ENCODE measurements around the gene ANKRD33B.

The ANKRD33B gene

DNA sequence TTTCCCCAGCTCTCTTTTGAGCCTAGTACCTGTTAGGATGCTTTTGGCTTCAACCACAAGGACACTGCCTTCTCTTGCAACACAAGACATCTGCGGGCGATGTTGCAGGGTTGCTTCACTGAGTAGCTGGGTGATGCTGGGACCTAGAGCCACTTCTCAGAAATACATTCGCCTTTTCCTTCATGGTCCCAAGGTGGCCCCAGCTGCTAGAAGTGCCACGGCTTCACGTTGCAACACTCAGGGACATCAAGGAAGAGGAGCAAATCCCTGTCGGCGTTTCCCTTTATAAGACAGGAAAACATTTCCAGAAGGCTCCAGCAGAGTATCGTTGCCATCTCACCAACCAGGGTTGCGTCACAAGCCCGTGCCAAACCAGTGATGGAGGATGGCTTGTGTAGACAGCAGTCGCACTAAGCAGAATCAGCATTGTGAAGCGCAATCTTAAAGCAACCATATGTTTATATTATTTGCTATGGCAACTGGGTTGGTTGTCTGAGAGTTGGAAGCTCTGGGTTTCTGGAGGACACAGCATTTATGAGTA is 62.7 kb downstream of the ANKRD33B start:
- TF ChIP-seq, protein P1, sequence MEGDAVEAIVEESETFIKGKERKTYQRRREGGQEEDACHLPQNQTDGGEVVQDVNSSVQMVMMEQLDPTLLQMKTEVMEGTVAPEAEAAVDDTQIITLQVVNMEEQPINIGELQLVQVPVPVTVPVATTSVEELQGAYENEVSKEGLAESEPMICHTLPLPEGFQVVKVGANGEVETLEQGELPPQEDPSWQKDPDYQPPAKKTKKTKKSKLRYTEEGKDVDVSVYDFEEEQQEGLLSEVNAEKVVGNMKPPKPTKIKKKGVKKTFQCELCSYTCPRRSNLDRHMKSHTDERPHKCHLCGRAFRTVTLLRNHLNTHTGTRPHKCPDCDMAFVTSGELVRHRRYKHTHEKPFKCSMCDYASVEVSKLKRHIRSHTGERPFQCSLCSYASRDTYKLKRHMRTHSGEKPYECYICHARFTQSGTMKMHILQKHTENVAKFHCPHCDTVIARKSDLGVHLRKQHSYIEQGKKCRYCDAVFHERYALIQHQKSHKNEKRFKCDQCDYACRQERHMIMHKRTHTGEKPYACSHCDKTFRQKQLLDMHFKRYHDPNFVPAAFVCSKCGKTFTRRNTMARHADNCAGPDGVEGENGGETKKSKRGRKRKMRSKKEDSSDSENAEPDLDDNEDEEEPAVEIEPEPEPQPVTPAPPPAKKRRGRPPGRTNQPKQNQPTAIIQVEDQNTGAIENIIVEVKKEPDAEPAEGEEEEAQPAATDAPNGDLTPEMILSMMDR (IDR thresholded peaks at IDR 0.05), result no peak

DNA sequence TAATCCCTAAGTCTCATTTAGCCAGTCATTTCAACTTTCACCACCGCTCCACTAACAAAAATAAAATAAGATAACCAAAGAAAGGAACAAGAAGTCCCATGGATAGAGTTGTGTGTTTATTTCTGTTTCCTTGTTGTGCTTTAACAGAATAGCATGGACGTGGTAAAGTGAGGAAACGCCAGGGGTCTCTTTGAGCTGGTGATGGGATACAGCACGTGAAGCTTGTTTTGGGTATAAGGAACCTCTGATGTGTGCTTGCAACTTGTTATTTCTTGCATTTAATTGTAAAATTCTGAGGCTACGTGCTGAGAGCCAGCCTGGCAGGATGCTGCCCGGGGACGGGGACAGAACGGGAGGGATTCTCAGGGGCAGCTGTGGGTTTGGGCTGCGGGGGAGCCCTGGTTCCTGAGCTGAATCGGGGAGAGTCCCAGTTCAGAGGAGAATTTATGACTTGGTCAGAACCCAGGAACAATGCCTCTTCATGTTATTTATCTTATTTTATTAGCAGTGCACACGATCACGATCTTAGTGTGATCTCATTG is 63.4 kb downstream of the ANKRD33B start:
- TF ChIP-seq, protein P1 (IDR thresholded peaks at IDR 0.05), result no peak

DNA sequence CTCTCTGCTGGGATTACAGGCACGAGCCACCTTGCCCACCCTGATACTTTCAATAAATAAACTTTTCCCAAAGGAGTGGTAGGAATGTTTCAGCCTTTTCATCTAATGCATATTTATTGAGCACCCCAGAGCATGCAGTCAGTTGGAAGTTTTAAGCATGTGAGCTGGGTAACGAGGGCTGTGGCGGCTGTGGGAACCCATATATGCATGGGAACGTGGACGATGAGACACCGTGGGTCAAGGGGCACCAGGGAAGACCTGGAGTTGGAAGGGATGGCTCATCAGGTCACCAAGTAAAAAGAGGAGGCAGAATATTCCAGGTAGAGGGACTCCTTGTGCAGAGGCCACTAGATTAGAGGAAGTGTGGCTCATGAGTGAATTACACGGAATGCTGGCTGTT is 64.7 kb downstream of the ANKRD33B start:
- TF ChIP-seq, protein P1 (IDR thresholded peaks at IDR 0.05), result no peak

DNA sequence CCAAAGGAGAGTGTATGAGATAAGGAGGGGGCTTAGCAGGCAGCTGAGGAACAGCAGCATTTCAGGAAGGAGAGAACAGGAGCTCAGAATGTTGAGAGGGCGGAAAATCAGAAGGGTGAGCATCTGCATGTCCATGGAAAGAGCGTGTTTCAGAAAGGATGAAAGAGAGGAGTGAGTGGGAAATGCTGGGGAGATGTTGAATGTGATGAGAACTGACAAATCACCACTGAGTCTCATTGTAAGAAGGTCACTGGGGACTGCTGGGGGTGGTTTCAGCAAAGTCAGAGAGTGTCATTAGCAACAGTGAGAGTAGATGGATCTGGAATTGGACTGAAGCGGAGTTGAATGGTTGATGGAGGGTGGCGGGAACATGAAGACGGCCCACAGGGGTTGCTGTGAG is 65.8 kb downstream of the ANKRD33B start:
- TF ChIP-seq, protein P1 (IDR thresholded peaks at IDR 0.05), result no peak

DNA sequence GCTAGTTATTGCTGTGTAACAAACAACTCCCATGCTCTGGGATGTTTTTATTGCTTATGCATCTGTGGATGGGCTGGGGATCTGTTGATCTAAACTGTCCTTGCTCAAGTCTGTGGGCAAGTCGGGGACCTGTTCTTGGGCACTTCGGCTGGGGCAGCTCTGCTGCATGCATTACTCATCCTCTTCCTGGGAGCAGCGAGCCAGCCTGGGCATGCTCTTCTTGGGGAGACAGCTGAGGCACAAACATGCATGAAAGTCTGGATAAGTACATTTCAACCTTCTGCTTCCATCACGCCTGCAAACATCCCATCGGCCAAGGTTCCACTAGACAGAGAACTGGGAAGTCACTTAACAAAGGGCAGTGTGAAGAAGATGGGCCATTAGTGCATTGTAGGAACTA is 66.3 kb downstream of the ANKRD33B start:
- TF ChIP-seq, protein P1 (IDR thresholded peaks at IDR 0.05), result no peak

DNA sequence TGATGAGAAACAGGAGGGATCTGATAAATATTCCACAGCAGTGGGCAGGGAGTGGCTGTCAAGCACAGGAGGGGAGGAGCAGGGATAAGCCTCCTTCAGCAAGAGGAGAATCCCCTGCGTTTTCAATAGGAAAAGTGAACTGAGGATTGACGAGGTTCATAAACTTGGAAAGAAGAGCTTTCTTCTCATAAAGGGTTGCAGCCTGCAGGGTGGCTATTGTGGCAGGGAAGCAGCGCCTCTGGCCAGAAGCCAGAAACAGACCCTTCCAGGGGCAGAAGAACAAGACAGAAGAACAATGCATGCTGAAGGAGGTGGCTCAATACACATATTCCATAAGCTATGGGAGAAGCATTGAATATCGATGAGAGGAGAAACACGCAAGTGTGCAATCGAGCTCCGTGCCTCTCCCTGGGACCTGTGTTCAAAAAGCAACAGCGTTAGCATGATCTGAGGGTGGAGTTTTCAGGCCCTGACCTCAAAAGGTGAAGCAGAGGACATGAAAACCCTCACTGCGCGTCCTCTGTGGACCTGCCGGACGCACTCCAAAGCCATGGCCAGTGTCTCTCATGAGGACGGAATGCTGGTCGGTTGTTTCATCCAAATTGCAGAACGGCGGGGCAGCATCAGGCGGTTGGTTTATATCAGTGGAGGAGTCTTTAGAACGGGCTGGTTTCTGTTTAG is 67.6 kb downstream of the ANKRD33B start:
- TF ChIP-seq, protein P1 (IDR thresholded peaks at IDR 0.05), result no peak

DNA sequence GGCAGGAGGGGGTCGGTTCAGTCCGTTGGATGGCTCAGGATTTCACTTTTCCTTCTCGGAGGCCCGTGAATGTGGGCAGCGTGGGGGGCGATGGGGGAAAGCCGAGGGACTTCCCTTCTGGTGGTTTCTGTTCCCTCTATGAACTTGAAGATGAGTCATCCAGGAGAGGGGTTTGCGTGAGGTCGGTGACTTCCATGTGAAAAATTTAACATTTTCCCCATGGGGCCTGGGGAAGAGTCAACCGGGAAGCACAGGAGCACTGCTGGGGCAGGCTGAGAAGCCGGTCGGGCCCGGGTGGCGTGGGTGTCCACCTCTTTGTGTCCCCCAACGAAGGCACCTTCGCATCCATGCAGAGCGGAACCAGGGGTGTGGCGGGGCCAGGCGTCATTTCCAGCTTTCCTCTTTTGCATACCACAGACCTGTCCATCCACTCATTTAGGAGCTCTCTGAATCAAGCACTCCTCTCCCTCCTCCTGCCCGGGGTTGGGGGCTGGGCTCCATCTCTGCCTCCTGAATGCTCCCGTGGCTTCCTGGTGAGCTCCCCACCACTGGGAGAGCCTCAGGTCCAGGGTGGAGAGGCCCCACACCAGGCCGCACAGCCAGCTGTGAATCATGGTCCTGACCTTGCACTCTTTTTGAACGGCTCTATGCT is 68.4 kb downstream of the ANKRD33B start:
- TF ChIP-seq, protein P1 (IDR thresholded peaks at IDR 0.05), result no peak

Measured in LNCAP (cell line).